Measurements from ENCODE around the gene INKA2. TPM values are rescaled to one million over a fixed set of nuclear protein-coding genes. Genes with fewer than 3 reads are reported as not detected.

INKA2 gene
- total and polyA plus RNA-seq, 4 donors, result 0.26 to 0.67 (median 0.52) TPM

DNA sequence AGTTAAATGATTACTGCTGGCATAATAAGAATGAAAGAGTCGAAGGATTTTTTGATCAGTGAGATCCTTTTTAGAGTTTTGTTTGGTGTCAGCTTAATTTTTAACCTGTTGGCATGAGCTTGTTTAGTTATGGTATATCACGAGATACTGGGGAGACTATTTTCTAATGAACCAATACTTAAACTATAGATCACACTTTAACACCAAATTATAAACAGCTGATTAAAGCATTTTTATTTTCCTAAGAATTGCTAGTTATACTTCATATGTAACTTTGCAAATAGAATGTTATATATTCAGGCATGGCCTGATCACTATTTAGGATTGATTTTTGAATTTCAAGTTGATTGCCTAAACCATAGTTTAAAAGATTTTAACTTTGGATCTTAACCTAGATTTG is 22.5 kb upstream of the INKA2 start:
- Histone ChIP-seq H3K9me3 (ENCODE audit: control insufficient read depth in 4 of 4, low read length in 3 of 4) (no peaks in the 10 kb centered on the region), H3K9ac (ENCODE audit: low read depth in 1 of 2, low read length in 2 of 2) (peak overlapping the region in 1 of 2 donors; percentile 25), H3K27ac (ENCODE audit: low read depth in 1 of 2, low read length in 2 of 2) (no peak overlapping the region), H3K4me1 (ENCODE audit: control insufficient read depth in 4 of 4, insufficient read depth in 4 of 4, low read length in 3 of 4) (peaks cover 0 to 20% (median 9%) of the 10 kb centered on the region in 4 donors), H3K4me3 (ENCODE audit: low read depth in 1 of 3, low read length in 3 of 3) (no peak overlapping the region), H3K27me3 (ENCODE audit: control insufficient read depth in 4 of 4, insufficient read depth in 4 of 4, low read length in 3 of 4) (no peaks in the 10 kb centered on the region), H3K36me3 (ENCODE audit: control insufficient read depth in 4 of 4, insufficient read depth in 3 of 4, low read depth in 1 of 4, low read length in 3 of 4) (peaks cover 2 to 30% (median 30%) of the 10 kb centered on the region in 4 donors)
- TF ChIP-seq YY1 (IDR thresholded peaks at IDR 0.05) (no peak), RXRA (IDR thresholded peaks at IDR 0.05) (no peak), FOXA2 (IDR thresholded peaks at IDR 0.05) (no peak), HNF4G (IDR thresholded peaks at IDR 0.05) (no peak), TAF1 (conservative IDR thresholded peaks at IDR 0.05) (no peak), RAD21 (IDR thresholded peaks at IDR 0.05) (no peak)
- TF ChIP-seq, protein P1, sequence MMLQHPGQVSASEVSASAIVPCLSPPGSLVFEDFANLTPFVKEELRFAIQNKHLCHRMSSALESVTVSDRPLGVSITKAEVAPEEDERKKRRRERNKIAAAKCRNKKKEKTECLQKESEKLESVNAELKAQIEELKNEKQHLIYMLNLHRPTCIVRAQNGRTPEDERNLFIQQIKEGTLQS (IDR thresholded peaks at IDR 0.05), result no peak
- TF ChIP-seq, protein P2, sequence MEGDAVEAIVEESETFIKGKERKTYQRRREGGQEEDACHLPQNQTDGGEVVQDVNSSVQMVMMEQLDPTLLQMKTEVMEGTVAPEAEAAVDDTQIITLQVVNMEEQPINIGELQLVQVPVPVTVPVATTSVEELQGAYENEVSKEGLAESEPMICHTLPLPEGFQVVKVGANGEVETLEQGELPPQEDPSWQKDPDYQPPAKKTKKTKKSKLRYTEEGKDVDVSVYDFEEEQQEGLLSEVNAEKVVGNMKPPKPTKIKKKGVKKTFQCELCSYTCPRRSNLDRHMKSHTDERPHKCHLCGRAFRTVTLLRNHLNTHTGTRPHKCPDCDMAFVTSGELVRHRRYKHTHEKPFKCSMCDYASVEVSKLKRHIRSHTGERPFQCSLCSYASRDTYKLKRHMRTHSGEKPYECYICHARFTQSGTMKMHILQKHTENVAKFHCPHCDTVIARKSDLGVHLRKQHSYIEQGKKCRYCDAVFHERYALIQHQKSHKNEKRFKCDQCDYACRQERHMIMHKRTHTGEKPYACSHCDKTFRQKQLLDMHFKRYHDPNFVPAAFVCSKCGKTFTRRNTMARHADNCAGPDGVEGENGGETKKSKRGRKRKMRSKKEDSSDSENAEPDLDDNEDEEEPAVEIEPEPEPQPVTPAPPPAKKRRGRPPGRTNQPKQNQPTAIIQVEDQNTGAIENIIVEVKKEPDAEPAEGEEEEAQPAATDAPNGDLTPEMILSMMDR (IDR thresholded peaks at IDR 0.05; ENCODE audit: low read depth, low read length, missing input control), result no peak
- TF ChIP-seq, protein P3, sequence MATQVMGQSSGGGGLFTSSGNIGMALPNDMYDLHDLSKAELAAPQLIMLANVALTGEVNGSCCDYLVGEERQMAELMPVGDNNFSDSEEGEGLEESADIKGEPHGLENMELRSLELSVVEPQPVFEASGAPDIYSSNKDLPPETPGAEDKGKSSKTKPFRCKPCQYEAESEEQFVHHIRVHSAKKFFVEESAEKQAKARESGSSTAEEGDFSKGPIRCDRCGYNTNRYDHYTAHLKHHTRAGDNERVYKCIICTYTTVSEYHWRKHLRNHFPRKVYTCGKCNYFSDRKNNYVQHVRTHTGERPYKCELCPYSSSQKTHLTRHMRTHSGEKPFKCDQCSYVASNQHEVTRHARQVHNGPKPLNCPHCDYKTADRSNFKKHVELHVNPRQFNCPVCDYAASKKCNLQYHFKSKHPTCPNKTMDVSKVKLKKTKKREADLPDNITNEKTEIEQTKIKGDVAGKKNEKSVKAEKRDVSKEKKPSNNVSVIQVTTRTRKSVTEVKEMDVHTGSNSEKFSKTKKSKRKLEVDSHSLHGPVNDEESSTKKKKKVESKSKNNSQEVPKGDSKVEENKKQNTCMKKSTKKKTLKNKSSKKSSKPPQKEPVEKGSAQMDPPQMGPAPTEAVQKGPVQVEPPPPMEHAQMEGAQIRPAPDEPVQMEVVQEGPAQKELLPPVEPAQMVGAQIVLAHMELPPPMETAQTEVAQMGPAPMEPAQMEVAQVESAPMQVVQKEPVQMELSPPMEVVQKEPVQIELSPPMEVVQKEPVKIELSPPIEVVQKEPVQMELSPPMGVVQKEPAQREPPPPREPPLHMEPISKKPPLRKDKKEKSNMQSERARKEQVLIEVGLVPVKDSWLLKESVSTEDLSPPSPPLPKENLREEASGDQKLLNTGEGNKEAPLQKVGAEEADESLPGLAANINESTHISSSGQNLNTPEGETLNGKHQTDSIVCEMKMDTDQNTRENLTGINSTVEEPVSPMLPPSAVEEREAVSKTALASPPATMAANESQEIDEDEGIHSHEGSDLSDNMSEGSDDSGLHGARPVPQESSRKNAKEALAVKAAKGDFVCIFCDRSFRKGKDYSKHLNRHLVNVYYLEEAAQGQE (IDR thresholded peaks at IDR 0.05), result no peak
- 34% methylated on average over 2 of the region's 2 CpGs for WGBS
- DNase-seq (ENCODE audit: low spot score), result no peak

DNA sequence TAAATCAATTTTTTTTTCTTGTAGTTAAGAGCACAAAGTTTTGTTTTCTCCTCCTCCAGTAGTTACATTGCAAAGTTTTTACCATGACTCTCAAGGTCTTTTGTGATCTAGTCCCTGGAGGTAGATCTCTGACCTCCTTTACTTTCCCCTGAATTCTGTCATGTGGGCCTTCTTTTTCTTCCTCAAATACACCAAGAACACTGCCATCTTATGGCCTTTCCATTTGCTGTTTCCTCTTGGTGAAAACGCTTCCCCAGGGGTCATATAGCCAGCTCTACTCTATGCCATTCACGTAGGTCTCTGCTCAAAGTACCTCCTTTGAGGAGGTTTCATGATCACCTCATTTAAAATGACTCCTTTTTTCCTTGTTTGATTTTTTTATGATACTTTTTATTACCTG is 19.2 kb upstream of the INKA2 start:
- Histone ChIP-seq H3K4me1 (ENCODE audit: control insufficient read depth in 4 of 4, insufficient read depth in 4 of 4, low read length in 3 of 4) (peaks cover 1 to 33% (median 18%) of the 10 kb centered on the region in 4 donors), H3K4me3 (ENCODE audit: low read depth in 1 of 3, low read length in 3 of 3) (no peak overlapping the region), H3K27ac (ENCODE audit: low read depth in 1 of 2, low read length in 2 of 2) (no peak overlapping the region), H3K27me3 (ENCODE audit: control insufficient read depth in 4 of 4, insufficient read depth in 4 of 4, low read length in 3 of 4) (no peaks in the 10 kb centered on the region), H3K9ac (ENCODE audit: low read depth in 1 of 2, low read length in 2 of 2) (no peak overlapping the region), H3K9me3 (ENCODE audit: control insufficient read depth in 4 of 4, low read length in 3 of 4) (no peaks in the 10 kb centered on the region), H3K36me3 (ENCODE audit: control insufficient read depth in 4 of 4, insufficient read depth in 3 of 4, low read depth in 1 of 4, low read length in 3 of 4) (peaks cover 0 to 15% (median 9%) of the 10 kb centered on the region in 4 donors)
- WGBS, result 76% methylated on average over 2 of the region's 2 CpGs
- DNase-seq (ENCODE audit: low spot score), result no peak
- no peak for TF ChIP-seq NR2F2 (IDR thresholded peaks at IDR 0.05)
- TF ChIP-seq, protein P4, sequence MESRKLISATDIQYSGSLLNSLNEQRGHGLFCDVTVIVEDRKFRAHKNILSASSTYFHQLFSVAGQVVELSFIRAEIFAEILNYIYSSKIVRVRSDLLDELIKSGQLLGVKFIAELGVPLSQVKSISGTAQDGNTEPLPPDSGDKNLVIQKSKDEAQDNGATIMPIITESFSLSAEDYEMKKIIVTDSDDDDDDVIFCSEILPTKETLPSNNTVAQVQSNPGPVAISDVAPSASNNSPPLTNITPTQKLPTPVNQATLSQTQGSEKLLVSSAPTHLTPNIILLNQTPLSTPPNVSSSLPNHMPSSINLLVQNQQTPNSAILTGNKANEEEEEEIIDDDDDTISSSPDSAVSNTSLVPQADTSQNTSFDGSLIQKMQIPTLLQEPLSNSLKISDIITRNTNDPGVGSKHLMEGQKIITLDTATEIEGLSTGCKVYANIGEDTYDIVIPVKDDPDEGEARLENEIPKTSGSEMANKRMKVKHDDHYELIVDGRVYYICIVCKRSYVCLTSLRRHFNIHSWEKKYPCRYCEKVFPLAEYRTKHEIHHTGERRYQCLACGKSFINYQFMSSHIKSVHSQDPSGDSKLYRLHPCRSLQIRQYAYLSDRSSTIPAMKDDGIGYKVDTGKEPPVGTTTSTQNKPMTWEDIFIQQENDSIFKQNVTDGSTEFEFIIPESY (IDR thresholded peaks at IDR 0.05), result no peak
- TF ChIP-seq, protein P3 (IDR thresholded peaks at IDR 0.05), result no peak
- TF ChIP-seq YY1 (IDR thresholded peaks at IDR 0.05), result no peak
- TF ChIP-seq, protein P2 (IDR thresholded peaks at IDR 0.05; ENCODE audit: low read depth, low read length, missing input control), result no peak
- no peak for TF ChIP-seq HNF4A (conservative IDR thresholded peaks at IDR 0.05)
- TF ChIP-seq JUND (IDR thresholded peaks at IDR 0.05), result no peak
- no peak for TF ChIP-seq GABPA (IDR thresholded peaks at IDR 0.05 in 1 of 2, conservative IDR thresholded peaks at IDR 0.05 in 1 of 2)
- no peak for TF ChIP-seq FOXA2 (IDR thresholded peaks at IDR 0.05)
- TF ChIP-seq FOXA1 (IDR thresholded peaks at IDR 0.05), result no peak
- TF ChIP-seq HNF4G (IDR thresholded peaks at IDR 0.05), result no peak
- TF ChIP-seq, protein P5, sequence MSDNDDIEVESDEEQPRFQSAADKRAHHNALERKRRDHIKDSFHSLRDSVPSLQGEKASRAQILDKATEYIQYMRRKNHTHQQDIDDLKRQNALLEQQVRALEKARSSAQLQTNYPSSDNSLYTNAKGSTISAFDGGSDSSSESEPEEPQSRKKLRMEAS (IDR thresholded peaks at IDR 0.05), result no peak
- TF ChIP-seq TAF1 (conservative IDR thresholded peaks at IDR 0.05), result no peak
- TF ChIP-seq RXRA (IDR thresholded peaks at IDR 0.05), result no peak
- TF ChIP-seq SP1 (IDR thresholded peaks at IDR 0.05), result no peak
